Measurements from ENCODE around the gene SSR4.

GRCh38 chrX:153783378-153784013, 11.0 kb upstream of the SSR4 start:
- no peak for TF ChIP-seq CTCF (conservative IDR thresholded peaks at IDR 0.05; ENCODE audit: low read length)
- no peak for TF ChIP-seq EZH2phosphoT487 (IDR thresholded peaks at IDR 0.05; ENCODE audit: borderline replicate concordance, low read depth, low read length)

Measured in OCI-LY7 (cell line).